Mucosa of descending colon (tissue), 3 donors: ENCODE results near the gene DERA. TPM values are rescaled to one million over a fixed set of nuclear protein-coding genes. Genes with fewer than 3 reads are reported as not detected.

Experiments used
- ATAC-seq: fragments of 200-7000 bp; cut with Tn5 transposase; one replicate; pipeline ENCODE4 v1.9.1; 2020; ENCODE audit warnings: mild to moderate bottlenecking, moderate library complexity
- DNase-seq, 3 donors: peaks; one replicate each; pipeline ENCODE4 v3.0.0-alpha.2; 2020
- H3K36me3 ChIP-seq: fragments of 200-600 bp; one replicate; pipeline ENCODE4 v1.8.0; 2021; ENCODE audit warnings: low read depth, mild to moderate bottlenecking
- H3K4me1 ChIP-seq: fragments of 200-600 bp; one replicate; pipeline ENCODE4 v1.8.0; 2021; ENCODE audit warnings: low read depth, mild to moderate bottlenecking
- H3K4me3 ChIP-seq: fragments of 200-600 bp; one replicate; pipeline ENCODE4 v1.8.0; 2021; ENCODE audit warnings: mild to moderate bottlenecking
- H3K9me3 ChIP-seq: fragments of 200-600 bp; one replicate; pipeline ENCODE4 v1.8.0; 2021; ENCODE audit warnings: mild to moderate bottlenecking
- CTCF ChIP-seq: fragments of 200-600 bp; IDR thresholded peaks from one replicate; pipeline ENCODE4 v1.8.0; 2022; ENCODE audit warnings: antibody characterized with exemption, mild to moderate bottlenecking
- intact Hi-C, 2 donors: fragments of 100-400 bp; cut with DNase I in 1 of 2; cut with micrococcal nuclease in 1 of 2; formaldehyde crosslinking; loops; one replicate each; pipeline versions ENCODE4 v1.11.0 to v1.11.1; 2022; cut with DNase I, micrococcal nuclease
- total RNA-seq, 3 donors: library from RNA; stranded (reverse); fragmentation: NEBNext Ultra II Directional in 2 of 3; extraction: Animal tissue kit (Norgen Biotek cat#: 25700) in 2 of 3; gene quantifications; one replicate each; pipeline versions ENCODE4 v1.2.1 to v1.2.4, GENCODE V29; 2021 to 2023
- donor health status: DM: no; HTN: no; CAD: no; lungs with moderate emphysema.
- donor health status: DM: no; HTN: no; CAD: no.
- donor health status: DM: no; HTN: yes; CAD: no.

DERA gene
- total RNA-seq, 3 donors from 2014 or later, result 53.1 to 77.3 (median 74.3) TPM

- TF ChIP-seq CTCF, result no peak
- ATAC-seq (peak; percentile 96), DNase-seq (peak; percentile 97 to 98 (median 98))
- Histone ChIP-seq H3K36me3 (no peaks in the 10 kb centered on the region), H3K9me3 (no peaks in the 10 kb centered on the region), H3K4me1 (peaks cover 20% of the 10 kb centered on the region), H3K4me3 (peak within 1 kb of the TSS; percentile 56)
- intact Hi-C loops, result no loop called here
These were observed 28.8 kb upstream of the DERA start, which contains the start of gene STRAP for GRCh38 chr12:15882118-15882971. Gene STRAP, plus strand, starts transcription at chr12:15882387. Its CDS starts 321 bp downstream, at chr12:15882708.

GRCh38 chr12:15883536-15883935 is 27.6 kb upstream of the DERA start:
- DNase-seq, result no peak

GRCh38 chr12:15886372-15887042 is 24.6 kb upstream of the DERA start:
- Histone ChIP-seq H3K9me3 (no peaks in the 10 kb centered on the region), H3K4me1 (peaks cover 20% of the 10 kb centered on the region), H3K36me3 (no peaks in the 10 kb centered on the region), H3K4me3 (no peak overlapping the region)
- no peak for TF ChIP-seq CTCF
- no peak for DNase-seq
- ATAC-seq, result no peak
- intact Hi-C loops, result no loop called here

More at GRCh38 chr12:15883536-15883935, 27.6 kb upstream of the DERA start:
- H3K9me3 ChIP-seq, result no peaks in the 10 kb centered on the region
- intact Hi-C loops, result no loop called here
- no peak for TF ChIP-seq CTCF
- no peaks in the 10 kb centered on the region for H3K36me3 ChIP-seq
- H3K4me3 ChIP-seq, result no peak overlapping the region
- no peak for ATAC-seq
- H3K4me1 ChIP-seq, result peaks cover 20% of the 10 kb centered on the region

- Histone ChIP-seq H3K9me3 (no peaks in the 10 kb centered on the region), H3K36me3 (no peaks in the 10 kb centered on the region), H3K4me3 (no peak overlapping the region), H3K4me1 (peaks cover 20% of the 10 kb centered on the region)
- TF ChIP-seq CTCF, result no peak
- no peak for DNase-seq
- ATAC-seq, result no peak
- intact Hi-C loops, result no loop called here
These were observed 23.9 kb upstream of the DERA start for GRCh38 chr12:15887043-15887817.

- Histone ChIP-seq H3K36me3 (no peaks in the 10 kb centered on the region), H3K4me3 (no peak overlapping the region), H3K9me3 (no peaks in the 10 kb centered on the region), H3K4me1 (peaks cover 4% of the 10 kb centered on the region)
- intact Hi-C loops, result no loop called here
- ATAC-seq (no peak), DNase-seq (no peak)
- no peak for TF ChIP-seq CTCF
These were observed 18.4 kb upstream of the DERA start for GRCh38 chr12:15892645-15893259.
